HepG2 (cell line): Measurements from ENCODE around the gene PTCH1. TPM values are rescaled to one million over a fixed set of nuclear protein-coding genes. Genes with fewer than 3 reads are reported as not detected.
A peak's percentile ranks its signal among the peaks of the same experiment; 100 is the strongest.

ENCODE experiments used
- DNMT1 ChIP-seq: sonication (generic); formaldehyde crosslinking; IDR thresholded peaks from 2 replicates; pipeline ENCODE4 v1.5.1; 2020; ENCODE audit warnings: mild to moderate bottlenecking, missing genetic modification reagents
- GATAD1 ChIP-seq: IDR thresholded peaks from 2 replicates; pipeline ENCODE4 v1.6.1; 2016; ENCODE audit warnings: missing genetic modification reagents, missing compliant biosample characterization
- HDAC1 ChIP-seq: sonication (generic); formaldehyde crosslinking; IDR thresholded peaks from 2 replicates; pipeline ENCODE4 v1.5.1; 2020; ENCODE audit warnings: mild to moderate bottlenecking, missing genetic modification reagents
- HNF1A ChIP-seq, 2 experiments: sonication (generic) in 1 of 2; formaldehyde crosslinking in 1 of 2; IDR thresholded peaks; 2 replicates each; pipeline versions ENCODE4 v1.4.0 to v1.6.1; 2016 to 2020; ENCODE audit warnings: borderline replicate concordance in 1 of 2, low read depth in 1 of 2, mild to moderate bottlenecking in 1 of 2, missing genetic modification reagents in 1 of 2
- PCBP2 ChIP-seq: fragments of 200-400 bp; formaldehyde crosslinking; optimal IDR thresholded peaks from 2 replicates; pipeline ENCODE3; 2018; ENCODE audit warnings: low read length, low read depth; ENCODE audit not compliant: poor library complexity, severe bottlenecking
- PTBP1 ChIP-seq: fragments of 200-400 bp; formaldehyde crosslinking; IDR thresholded peaks from 2 replicates; pipeline ENCODE4 v1.6.1; 2018; ENCODE audit warnings: low read length, low read depth; ENCODE audit not compliant: poor library complexity, severe bottlenecking
- RELA ChIP-seq: sonication (generic); formaldehyde crosslinking; IDR thresholded peaks from 2 replicates; pipeline ENCODE4 v1.4.0; 2020; ENCODE audit warnings: missing genetic modification reagents
- ZBTB40 ChIP-seq, 2 experiments: fragments of 450-650 bp in 1 of 2; sonication (generic) in 1 of 2; formaldehyde crosslinking in 1 of 2; IDR thresholded peaks; 2 replicates each; pipeline versions ENCODE4 v1.6.1 to v1.8.0; 2016 to 2022; ENCODE audit warnings: antibody characterized with exemption in 1 of 2, mild to moderate bottlenecking in 1 of 2, missing genetic modification reagents in 1 of 2
- ZNF138 ChIP-seq: sonication (generic); formaldehyde crosslinking; IDR thresholded peaks from 2 replicates; pipeline ENCODE4 v1.5.0; 2020; ENCODE audit warnings: mild to moderate bottlenecking, low read depth, missing genetic modification reagents
- ZNF446 ChIP-seq: sonication (generic); formaldehyde crosslinking; IDR thresholded peaks from 2 replicates; pipeline ENCODE4 v1.5.0; 2020; ENCODE audit warnings: mild to moderate bottlenecking, missing genetic modification reagents
- ZNF512B ChIP-seq: sonication (generic); formaldehyde crosslinking; IDR thresholded peaks from 2 replicates; pipeline ENCODE4 v1.5.1; 2020; ENCODE audit warnings: missing genetic modification reagents, mild to moderate bottlenecking, borderline replicate concordance
- polyA plus RNA-seq, 8 experiments: library from polyadenylated mRNA; depleted of rRNA in 3 of 8; stranded (reverse) in 7 of 8; unstranded in 1 of 8; fragments of >200 nt; fragmentation: Illumina TruSeq in 4 of 8; extraction: Trizol in 4 of 8; gene quantifications; 2 replicates each; pipeline versions ENCODE4 v1.2.1 to v1.2.3, GENCODE V29; 2011 to 2016; ENCODE audit warnings: low read depth in 4 of 8, missing spikeins in 1 of 8, mixed read lengths in 1 of 8; ENCODE audit not compliant: insufficient read depth in 1 of 8
- total RNA-seq, 5 experiments: library from RNA; depleted of rRNA; stranded (reverse); fragments of >200 nt; fragmentation: Illumina TruSeq; extraction: Trizol; gene quantifications; 2 replicates each; pipeline ENCODE4 v1.2.3, GENCODE V29; 2016; ENCODE audit warnings: low read depth in 1 of 5

The PTCH1 gene
- total and polyA plus RNA-seq, 2 of the 13 experiments (the other 11 are each of a cell fraction or from before 2014, with no cell fraction given): 2.8 to 3.9 TPM

GRCh38 chr9:95516734-95517558 is at the start of gene PTCH1 (continued):
- TF ChIP-seq ZBTB40 (IDR thresholded peaks at IDR 0.05): no peak
- no peak for TF ChIP-seq ZBTB40 (CRISPR knock-in tag; IDR thresholded peaks at IDR 0.05)
- TF ChIP-seq ZNF512B: peak; percentile 74; the same call in 1 of the 2 replicates
- no peak for TF ChIP-seq DNMT1
- TF ChIP-seq RELA (CRISPR knock-in tag): no peak
- no peak for TF ChIP-seq PCBP2
- no peak for TF ChIP-seq ZNF138 (CRISPR knock-in tag)
- no peak for TF ChIP-seq HNF1A (IDR thresholded peaks at IDR 0.05; ENCODE audit: low read depth)
- no peak for TF ChIP-seq HNF1A (CRISPR knock-in tag; IDR thresholded peaks at IDR 0.05; ENCODE audit: borderline replicate concordance)
- TF ChIP-seq HDAC1 (CRISPR knock-in tag): 0 out of 2 replicates have a peak, but pooled peaks have one; percentile 50
- TF ChIP-seq PTBP1: no peak
- no peak for TF ChIP-seq GATAD1 (CRISPR knock-in tag)
- TF ChIP-seq ZNF446: no peak
